SJCRH30 (cell line): ENCODE data around the gene IGFLR1. TPM values are rescaled to one million over a fixed set of nuclear protein-coding genes. Genes with fewer than 3 reads are reported as not detected.
"Not testable (repeated sequence)": the region's sequence is repeated elsewhere in the genome, so short reads cannot be mapped to it uniquely, and the experiment has no call there.

Source experiments
- DNase-seq, 2 experiments: peaks; one replicate each; pipeline ENCODE4 v3.0.0-alpha.2; 2015 to 2020
- H3K27ac ChIP-seq: fragments of 250-450 bp; sonication (Bioruptor Pico); 2 replicates; pipeline ENCODE4 v1.5.1; 2020; ENCODE audit warnings: mild to moderate bottlenecking, moderate library complexity
- H3K27me3 ChIP-seq: fragments of 250-450 bp; sonication (Bioruptor Pico); 2 replicates; pipeline ENCODE4 v1.5.1; 2020; ENCODE audit warnings: mild to moderate bottlenecking, moderate library complexity
- H3K36me3 ChIP-seq: fragments of 250-450 bp; sonication (Bioruptor Pico); 2 replicates; pipeline ENCODE4 v1.5.1; 2020; ENCODE audit warnings: mild to moderate bottlenecking, moderate library complexity
- H3K4me1 ChIP-seq: fragments of 250-450 bp; sonication (Bioruptor Pico); 2 replicates; pipeline ENCODE4 v1.5.1; 2020; ENCODE audit warnings: mild to moderate bottlenecking, moderate library complexity
- H3K4me3 ChIP-seq: fragments of 250-450 bp; sonication (Bioruptor Pico); 2 replicates; pipeline ENCODE4 v1.5.1; 2020; ENCODE audit warnings: mild to moderate bottlenecking, moderate library complexity
- H3K9me3 ChIP-seq: fragments of 250-450 bp; sonication (Bioruptor Pico); replicated peaks from 2 replicates; pipeline ENCODE4 v1.5.1; 2020; ENCODE audit warnings: mild to moderate bottlenecking, moderate library complexity
- total RNA-seq: library from RNA; depleted of rRNA; stranded (reverse); fragments of >200 nt; shearing (Covaris generic); gene quantifications from 2 replicates; pipeline ENCODE4 v1.2.3, GENCODE V29; 2014

IGFLR1 gene
- total RNA-seq, 1 experiment from 2014 or later: 4.3 TPM

DNA sequence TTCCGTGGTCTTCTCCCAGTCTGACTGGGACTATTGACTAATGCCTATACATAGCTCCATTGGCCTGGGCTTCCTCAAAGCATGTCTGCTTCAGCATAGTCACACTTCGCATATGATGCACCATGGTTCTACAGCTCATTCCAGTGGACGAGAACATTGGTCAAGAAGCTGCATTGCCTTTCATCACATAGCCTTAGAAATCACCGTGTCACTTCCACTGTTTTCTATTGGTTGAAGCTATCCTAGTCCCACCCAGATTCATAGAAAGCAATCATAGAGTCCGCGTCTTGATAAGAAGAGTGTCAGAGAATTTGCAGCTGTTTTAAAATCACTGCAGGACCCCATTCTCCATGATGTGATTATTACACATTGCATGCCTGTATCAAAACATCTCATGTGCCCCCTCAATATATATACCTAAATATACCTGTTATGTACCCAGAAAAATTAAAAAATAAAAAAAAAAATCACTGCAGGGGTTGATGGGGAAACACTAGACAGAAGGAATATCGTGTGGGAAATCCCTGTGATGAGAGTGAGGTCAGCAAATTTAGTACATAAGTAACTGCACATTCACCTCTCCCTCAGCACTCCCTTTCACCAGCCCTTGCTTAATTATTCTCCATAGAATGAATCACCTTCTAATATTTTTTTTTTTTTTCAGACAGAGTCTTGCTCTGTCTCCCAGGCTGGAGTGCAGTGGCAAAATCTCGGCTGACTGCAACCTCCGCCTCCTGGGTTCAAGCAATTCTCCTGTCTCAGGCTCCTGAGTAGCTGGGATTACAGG lies 31.0 kb upstream of the IGFLR1 start:
- peaks cover 15% of the 10 kb centered on the region for H3K4me1 ChIP-seq
- peak in 1 of 2 experiments; percentile 42 for DNase-seq
- no peak overlapping the region for H3K27ac ChIP-seq
- no peaks in the 10 kb centered on the region for H3K9me3 ChIP-seq
- H3K27me3 ChIP-seq: no peaks in the 10 kb centered on the region
- H3K4me3 ChIP-seq: no peak overlapping the region
- no peaks in the 10 kb centered on the region for H3K36me3 ChIP-seq

DNA sequence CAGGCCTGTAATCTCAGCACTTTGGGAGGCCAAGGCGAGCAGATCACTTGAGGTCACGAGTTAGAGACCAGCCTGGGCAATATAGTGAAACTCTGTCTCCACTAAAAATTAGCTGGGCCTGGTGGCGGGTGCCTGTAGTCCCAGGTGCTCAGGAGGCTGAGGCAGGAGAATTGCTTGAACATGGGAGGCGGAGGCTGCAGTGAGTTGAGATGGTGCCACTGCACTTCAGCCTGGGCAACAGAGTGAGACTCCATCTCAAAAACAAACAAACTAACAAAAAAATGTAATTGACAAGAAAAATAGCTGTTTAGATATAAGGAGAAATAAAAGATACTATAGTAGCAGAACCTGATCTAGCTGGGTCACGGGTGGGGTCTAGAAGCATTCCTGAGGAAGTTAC lies 30.1 kb upstream of the IGFLR1 start:
- H3K9me3 ChIP-seq, H3K4me3 ChIP-seq, H3K27me3 ChIP-seq, H3K36me3 ChIP-seq, DNase-seq, H3K27ac ChIP-seq: not testable (repeated sequence)
- H3K4me1 ChIP-seq: peaks cover 13% of the 10 kb centered on the region

DNA sequence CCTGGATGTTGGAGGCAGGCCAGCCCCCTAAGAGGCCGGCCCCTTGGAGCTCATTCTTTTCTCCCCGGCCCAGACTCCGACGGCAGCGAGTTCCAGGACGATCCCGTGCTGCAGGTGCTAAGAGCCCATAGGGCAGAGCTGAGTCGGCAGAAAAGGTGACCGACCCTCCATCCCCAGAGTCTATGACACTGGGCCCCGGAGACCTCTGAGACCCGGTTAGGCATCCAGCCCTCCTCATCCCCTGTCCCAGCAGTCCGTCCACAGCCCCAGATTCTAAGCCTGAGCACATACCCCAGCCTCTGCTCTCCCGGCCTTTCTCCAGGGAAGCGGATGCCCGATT lies 25.8 kb upstream of the IGFLR1 start:
- no peak overlapping the region for H3K27ac ChIP-seq
- H3K27me3 ChIP-seq: no peaks in the 10 kb centered on the region
- no peaks in the 10 kb centered on the region for H3K4me1 ChIP-seq
- H3K36me3 ChIP-seq: peaks cover 5% of the 10 kb centered on the region; the same call in 1 of the 2 replicates
- DNase-seq: no peak
- no peaks in the 10 kb centered on the region for H3K9me3 ChIP-seq
- no peak overlapping the region for H3K4me3 ChIP-seq

DNA sequence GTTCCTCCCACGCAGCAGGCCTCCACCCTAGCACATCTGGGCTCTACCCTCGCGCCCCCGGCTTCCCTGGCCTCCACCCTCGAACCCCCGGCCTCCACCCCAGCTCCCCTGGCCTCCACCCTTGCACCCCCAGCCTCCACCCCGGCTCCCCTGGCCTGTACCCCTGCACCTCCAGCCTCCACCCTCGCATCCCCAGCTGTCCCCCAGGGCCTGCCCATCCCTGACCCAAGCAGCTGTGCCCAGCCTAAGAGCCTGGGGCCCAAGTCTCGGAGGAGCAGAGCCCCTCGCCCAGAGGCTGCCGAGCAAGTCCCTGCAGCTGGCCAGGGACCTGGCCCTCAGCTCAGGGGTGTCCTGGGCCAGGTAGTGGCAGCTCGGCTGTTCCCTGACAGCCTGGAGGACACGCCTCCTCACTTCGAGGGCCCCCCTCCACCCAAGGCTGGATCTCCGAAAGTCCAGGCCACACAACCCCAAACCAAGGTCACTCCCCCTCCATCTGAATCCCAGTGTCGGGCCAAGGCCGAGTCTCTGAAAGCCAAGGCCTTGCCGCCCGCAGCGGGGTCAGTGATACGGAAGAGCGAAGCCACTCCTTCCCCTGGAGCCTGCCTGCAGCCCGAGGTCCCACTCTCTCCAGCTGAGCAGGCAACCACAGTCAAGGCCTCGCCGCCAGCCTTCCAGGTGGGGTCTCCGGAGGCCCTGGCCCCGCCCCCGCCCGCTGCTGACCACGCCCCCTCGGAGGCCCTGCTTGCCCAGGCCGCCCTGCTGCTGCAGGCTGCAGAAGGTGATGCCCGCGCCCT lies 25.2 kb upstream of the IGFLR1 start:
- DNase-seq: no peak
- Histone ChIP-seq H3K27ac (no peak overlapping the region), H3K36me3 (peaks cover 5% of the 10 kb centered on the region; the same call in 1 of the 2 replicates), H3K4me3 (no peak overlapping the region), H3K9me3 (no peaks in the 10 kb centered on the region), H3K27me3 (no peaks in the 10 kb centered on the region), H3K4me1 (no peaks in the 10 kb centered on the region)

DNA sequence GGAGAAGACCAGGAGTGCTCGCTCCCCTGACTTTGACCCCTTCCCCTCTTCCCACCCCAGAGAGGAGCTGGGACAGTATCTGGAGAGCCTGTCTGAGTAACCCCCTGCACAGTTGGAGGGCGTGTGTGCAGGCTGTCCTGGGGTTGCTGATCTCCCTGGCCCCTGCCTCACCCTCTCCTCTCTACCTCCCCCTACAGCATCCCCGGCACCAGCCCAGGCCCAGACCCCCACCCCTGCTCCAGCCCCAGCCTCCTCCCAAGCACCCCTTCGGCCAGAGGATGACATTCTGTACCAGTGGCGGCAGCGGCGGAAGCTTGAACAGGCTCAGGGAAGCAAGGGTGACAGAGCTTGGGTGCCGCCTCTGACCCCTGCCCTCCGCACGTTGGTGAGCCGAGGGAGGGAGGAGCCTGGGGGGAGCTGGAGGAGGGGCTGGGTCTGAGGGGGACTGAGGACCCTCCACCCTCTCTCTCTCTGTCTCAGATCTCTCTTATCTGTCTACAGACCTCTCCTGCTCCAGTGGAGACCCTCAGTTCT lies 24.4 kb upstream of the IGFLR1 start:
- DNase-seq: no peak
- H3K36me3 ChIP-seq: peaks cover 5% of the 10 kb centered on the region; the same call in 1 of the 2 replicates
- H3K4me3 ChIP-seq: no peak overlapping the region
- no peaks in the 10 kb centered on the region for H3K4me1 ChIP-seq
- no peaks in the 10 kb centered on the region for H3K27me3 ChIP-seq
- no peak overlapping the region for H3K27ac ChIP-seq
- H3K9me3 ChIP-seq: no peaks in the 10 kb centered on the region

DNA sequence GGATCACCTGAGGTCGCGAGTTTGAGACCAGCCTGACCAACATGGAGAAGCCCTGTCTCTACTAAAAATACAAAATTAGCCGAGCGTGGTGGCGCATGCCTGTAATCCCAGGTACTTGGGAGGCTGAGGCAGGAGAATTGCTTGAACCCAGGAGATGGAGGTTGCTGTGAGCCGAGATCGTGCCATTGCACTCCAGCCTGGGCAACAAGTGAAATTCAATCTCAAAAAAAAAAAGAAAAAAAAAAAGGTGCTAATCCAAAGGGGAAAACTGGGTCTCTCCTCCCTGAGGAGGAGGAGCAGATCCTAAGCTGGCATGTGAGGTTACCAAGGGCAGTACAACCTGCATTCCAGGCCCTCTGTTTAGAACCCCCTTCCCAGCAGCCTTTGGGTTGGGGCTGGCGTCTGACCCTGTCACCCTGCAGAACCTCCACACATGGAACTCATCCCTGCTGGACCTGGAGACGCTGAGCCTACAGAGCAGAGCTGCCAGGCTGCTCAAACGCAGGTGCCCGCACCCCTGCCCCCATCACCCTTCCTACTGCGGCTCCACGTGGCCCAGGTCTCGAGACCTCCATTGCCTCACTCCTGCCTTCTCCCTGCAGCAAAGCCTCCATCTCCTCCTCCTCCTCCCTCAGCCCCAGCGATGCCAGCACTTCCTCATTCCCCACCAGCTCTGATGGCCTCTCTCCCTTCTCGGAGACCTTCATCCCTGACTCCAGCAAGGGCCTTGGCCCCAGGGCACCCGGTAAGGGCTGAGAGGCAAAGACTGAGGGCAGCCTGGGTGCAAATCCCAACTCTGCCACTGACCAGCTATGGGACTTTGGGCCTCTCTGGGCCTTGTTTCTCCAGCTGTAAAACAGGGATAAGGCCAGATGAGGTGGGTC lies 22.4 kb upstream of the IGFLR1 start:
- Histone ChIP-seq H3K27me3 (no peaks in the 10 kb centered on the region), H3K4me1 (no peaks in the 10 kb centered on the region), H3K9me3 (no peaks in the 10 kb centered on the region), H3K4me3 (no peak overlapping the region), H3K36me3 (peaks cover 17% of the 10 kb centered on the region; the same call in 1 of the 2 replicates), H3K27ac (no peak overlapping the region)
- DNase-seq: no peak

DNA sequence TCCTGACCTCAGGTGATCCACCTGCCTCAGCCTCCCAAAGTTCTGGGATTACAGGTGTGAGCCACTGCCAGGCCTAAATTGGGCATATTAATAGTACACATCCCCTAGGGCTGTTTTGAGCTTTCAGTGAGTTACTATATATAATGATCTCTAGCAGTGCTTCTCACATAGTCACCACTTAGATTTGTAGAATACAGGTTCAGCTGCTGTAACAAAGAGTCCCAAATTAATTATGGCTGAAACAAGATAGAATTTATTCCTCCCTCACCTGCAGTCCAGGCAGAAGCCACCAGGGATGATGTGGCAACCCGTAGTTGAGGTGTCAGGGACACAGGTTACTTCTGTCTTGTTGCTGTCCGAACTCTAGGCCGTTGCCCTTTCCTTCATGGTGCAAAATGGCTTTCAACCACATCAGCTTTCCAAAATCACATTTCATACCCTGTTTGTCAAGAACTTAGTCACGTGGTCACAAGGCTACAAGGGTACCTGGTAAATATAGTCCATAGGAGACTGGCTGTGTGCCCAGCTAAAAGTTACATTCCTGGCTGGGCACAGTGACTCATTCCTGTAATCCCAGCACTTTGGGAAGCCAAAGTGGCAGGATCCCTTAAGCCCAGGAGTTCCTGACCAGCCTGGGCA lies 18.6 kb upstream of the IGFLR1 start:
- no peak for DNase-seq
- Histone ChIP-seq H3K27ac (no peak overlapping the region), H3K4me3 (no peak overlapping the region), H3K4me1 (peaks cover 8% of the 10 kb centered on the region; the same call in 1 of the 2 replicates), H3K36me3 (peaks cover 17% of the 10 kb centered on the region; the same call in 1 of the 2 replicates), H3K9me3 (no peaks in the 10 kb centered on the region), H3K27me3 (no peaks in the 10 kb centered on the region)

DNA sequence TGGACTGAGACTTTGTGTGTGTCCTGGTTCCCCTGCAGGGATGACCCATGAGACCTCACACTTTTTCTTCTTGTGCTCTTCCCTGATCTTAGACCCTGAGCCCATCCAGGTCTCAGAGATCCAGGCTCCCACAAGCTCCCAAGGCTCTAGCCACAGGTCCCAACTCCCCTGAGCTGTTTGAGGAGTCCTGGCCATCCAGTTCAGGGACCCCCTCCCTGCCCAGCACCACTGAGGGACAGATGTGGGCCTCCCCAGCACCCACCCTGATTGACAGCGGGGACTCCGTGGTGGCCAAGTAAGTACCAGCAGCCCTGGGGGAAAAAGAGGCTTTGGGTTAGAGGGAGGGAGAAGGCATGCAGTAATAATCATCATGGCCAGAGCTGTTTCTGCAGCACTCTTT lies 17.4 kb upstream of the IGFLR1 start:
- no peak overlapping the region for H3K4me3 ChIP-seq
- no peak for DNase-seq
- H3K27me3 ChIP-seq: no peaks in the 10 kb centered on the region
- peaks cover 8% of the 10 kb centered on the region; the same call in 1 of the 2 replicates for H3K4me1 ChIP-seq
- peaks cover 17% of the 10 kb centered on the region; the same call in 1 of the 2 replicates for H3K36me3 ChIP-seq
- H3K9me3 ChIP-seq: no peaks in the 10 kb centered on the region
- no peak overlapping the region for H3K27ac ChIP-seq

DNA sequence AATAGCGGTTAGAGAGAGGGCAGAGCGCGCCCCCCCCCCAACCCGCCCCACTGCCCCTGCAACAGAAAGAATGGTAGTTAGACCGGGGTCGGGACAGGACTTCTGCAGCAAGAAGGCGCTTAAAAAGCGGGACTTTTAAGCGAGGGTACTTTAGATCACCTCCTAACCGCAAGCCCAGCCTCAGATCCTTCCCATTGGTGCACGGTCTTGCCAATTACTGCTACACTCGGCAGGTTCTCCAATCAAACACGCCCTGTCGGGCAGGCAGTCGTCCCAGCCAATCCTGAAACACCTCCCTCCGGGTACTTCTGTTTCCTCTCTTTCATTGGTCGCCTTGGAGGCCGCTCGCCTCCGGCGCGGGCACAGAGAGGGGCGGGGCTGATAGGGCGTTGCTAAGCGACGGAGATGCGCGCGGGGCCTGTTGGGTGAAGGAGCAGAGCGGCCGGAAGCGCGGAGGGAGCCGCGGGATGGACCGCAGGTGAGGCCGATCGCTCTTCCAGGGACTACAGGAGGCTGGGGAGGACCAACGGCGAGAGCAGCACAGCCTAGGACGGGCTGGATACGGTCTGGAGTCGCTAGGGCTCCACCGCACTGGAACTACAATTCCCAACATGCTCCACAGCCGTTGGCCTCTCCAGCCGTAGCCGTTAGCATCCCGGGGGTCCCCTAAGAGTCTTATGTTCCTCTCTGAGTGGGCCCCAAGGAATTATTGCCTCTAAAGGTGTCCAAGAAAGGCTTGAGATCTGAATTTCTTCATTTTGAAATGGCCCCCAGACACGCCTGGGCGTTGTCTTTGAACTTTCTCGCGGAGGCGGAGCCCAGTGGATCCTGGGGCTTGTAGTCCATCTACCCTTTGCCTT lies 15.7 kb upstream of the IGFLR1 start, which contains the start of gene PROSER3:
Gene PROSER3, plus strand, starts transcription at position 428 of the 860 bp plus-strand sequence. Its CDS starts 40 bp downstream, at position 468.
- H3K36me3 ChIP-seq: peaks cover 16% of the 10 kb centered on the region; the same call in 1 of the 2 replicates
- peak within 1 kb of the TSS; percentile 89 for H3K27ac ChIP-seq
- H3K9me3 ChIP-seq: no peaks in the 10 kb centered on the region
- no peaks in the 10 kb centered on the region for H3K27me3 ChIP-seq
- H3K4me1 ChIP-seq: peaks cover 8% of the 10 kb centered on the region; the same call in 1 of the 2 replicates
- peak; percentile 99 to 100 for DNase-seq
- peak within 1 kb of the TSS; percentile 91 for H3K4me3 ChIP-seq

DNA sequence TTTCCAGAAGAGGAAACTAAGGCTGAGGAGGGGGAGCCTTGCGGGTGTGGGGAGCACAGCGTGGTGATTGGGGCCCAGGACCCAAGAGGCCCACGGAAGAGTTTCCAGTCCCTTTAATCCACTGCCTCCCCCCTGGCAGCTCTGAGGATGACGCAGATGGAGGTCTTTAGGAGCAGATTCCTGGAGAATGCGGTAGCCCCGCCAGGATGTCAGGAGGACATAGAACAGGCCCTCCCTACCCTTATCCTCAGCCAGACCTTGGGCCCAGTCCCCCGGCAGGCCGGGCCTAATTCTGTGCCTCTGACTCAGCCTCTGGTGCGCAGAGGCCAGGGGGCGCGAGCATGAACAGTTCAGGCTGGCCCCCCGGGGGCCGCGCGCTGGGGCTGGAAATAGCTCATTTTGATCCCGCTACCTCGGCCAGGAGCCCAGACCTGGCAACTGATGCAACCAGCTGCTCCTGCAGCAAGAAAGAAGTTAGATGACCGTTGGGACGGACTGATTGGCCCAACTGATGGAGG lies 15.0 kb upstream of the IGFLR1 start:
- Histone ChIP-seq H3K27ac (peak overlapping the region; percentile 89), H3K4me1 (peaks cover 8% of the 10 kb centered on the region; the same call in 1 of the 2 replicates), H3K4me3 (peak overlapping the region; percentile 91), H3K36me3 (peaks cover 16% of the 10 kb centered on the region; the same call in 1 of the 2 replicates), H3K9me3 (no peaks in the 10 kb centered on the region), H3K27me3 (no peaks in the 10 kb centered on the region)
- DNase-seq: peak; percentile 89

DNA sequence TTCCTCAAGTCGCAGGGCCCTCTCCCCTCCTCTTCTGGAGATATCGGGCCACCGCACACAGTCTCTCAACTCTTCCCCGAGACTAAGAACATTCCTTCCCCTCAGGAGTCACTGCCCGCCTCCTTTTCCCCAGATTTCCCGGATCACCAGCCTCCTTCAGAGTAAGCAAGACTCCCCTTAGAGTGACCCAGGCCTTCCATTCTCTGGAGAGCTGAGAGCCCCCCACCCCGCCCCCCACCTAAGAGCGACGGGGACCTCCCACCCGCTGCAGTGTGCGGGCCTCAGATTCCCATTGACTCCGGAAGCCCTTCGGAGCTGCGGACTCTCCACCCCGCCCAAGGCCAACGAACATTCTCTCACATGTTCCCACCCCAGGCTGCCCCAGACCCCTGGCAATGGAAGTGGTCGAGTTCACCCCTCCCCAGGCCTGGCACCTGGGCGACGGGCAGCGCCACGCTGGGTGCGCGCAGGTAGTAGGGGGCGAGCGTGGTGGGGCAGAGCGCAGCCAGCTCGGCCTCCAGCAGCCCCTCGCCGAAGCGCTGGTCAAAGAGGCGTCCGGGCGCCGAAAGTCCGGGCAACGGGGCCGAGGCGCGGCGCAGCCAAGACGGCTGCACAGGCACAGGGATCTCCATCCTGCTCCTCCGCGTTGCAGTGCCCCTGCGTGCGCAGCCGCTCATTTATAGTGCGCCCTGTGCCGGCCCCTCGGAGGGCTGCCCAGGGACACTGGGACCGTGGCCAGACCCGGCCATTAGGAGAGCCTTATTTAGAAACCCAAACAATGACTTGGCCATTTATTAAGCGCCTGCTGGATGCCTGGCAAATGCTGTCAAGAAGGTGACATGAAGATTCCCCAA lies 14.4 kb upstream of the IGFLR1 start, which contains the start of gene HSPB6:
Gene HSPB6, minus strand, starts transcription at position 653 of the 854 bp plus-strand sequence. Its CDS starts 21 bp downstream, at position 632.
- no peaks in the 10 kb centered on the region for H3K9me3 ChIP-seq
- no peaks in the 10 kb centered on the region for H3K27me3 ChIP-seq
- H3K36me3 ChIP-seq: peaks cover 16% of the 10 kb centered on the region; the same call in 1 of the 2 replicates
- peak within 1 kb of the TSS; percentile 91 for H3K4me3 ChIP-seq
- no peak for DNase-seq
- peak within 1 kb of the TSS; percentile 89 for H3K27ac ChIP-seq
- H3K4me1 ChIP-seq: peaks cover 8% of the 10 kb centered on the region; the same call in 1 of the 2 replicates
